Ureter (tissue), 1 donor: ENCODE results near the gene SUGP1. TPM values are rescaled to one million over a fixed set of nuclear protein-coding genes. Genes with fewer than 3 reads are reported as not detected.

Experiments used
- DNase-seq: peaks from one replicate; pipeline ENCODE4 v3.0.0-alpha.2; 2020; ENCODE audit warnings: low spot score
- total RNA-seq: library from RNA; stranded (reverse); gene quantifications from one replicate; pipeline ENCODE4 v1.2.4, GENCODE V29; 2023
- donor health status: DM: yes; HTN: yes; CAD: no.

The SUGP1 gene
- total RNA-seq, 1 donor from 2014 or later = 51.8 TPM

DNA sequence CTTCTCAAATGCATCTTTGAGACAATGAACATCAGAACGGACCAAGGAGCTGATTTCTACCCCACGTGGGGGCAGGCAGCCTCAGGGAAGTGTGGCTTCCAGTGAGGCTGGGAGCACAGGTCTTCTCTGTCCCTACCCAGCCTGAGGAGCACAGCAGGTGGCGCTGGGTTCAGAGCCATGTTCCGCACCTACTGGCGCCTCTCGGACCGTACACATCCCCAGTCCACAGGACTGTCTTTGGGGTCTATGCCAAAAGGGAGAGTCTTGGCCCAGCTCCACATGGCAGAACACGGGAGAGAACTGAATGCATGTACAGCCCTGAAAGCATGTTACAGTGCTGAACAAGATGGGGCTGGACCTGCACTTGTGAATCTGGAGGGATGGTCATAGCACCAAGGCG is 22.6 kb downstream of the SUGP1 start:
- no peak for DNase-seq

DNA sequence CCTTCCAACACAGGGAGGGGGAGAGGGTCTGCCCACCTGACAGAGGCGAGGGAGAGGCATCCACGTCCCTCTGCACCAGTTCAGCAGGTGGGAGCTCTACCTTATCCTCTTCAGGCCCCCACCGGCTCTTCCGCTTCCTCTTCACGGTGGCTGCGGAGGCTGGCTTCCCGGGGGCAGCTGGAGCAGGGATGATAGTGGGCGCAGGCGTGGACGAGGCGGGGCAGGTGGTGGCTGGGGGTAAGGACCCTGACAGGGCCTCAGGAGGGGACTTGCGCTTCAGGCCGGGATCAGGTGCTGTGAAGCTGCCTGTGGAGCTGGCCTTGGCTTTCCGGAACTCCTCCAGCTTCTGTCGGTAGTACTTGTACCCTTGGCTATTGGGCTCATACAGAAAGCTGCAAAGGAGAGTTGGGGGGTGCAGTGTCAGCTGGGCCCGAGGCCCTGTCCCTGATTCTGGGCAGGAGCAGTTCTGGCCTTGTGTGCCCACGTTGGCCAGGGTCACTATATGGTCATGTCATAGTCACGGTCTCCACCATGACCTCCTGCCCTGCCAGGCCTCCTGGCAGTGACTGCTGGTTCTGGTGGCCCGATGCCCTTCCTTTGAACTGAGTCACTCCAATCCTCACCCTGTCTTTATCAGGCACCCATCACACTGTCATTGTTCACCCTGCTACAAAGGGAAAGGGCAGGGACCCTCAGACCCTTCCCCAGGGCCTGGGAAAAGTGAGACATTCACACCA is 23.2 kb downstream of the SUGP1 start:
- no peak for DNase-seq

DNA sequence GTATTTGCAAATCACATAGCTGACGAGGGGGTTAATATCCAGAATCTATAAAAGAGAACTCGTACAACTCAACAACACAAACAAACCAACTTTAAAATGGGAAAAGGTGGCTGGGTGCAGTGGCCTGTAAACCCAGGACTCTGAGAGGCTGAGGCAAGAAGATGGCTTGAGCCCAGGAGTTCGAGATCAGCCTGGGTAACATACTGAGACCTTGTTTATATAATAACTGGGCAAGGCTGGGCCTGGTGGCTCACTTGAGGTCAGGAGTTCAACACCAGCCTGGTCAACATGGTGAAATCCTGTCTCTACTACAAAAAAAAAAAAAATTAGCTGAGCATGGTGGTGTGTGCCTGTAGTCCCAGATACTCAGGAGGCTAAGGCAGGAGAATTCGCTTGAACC is 25.4 kb downstream of the SUGP1 start:
- DNase-seq = no peak

DNA sequence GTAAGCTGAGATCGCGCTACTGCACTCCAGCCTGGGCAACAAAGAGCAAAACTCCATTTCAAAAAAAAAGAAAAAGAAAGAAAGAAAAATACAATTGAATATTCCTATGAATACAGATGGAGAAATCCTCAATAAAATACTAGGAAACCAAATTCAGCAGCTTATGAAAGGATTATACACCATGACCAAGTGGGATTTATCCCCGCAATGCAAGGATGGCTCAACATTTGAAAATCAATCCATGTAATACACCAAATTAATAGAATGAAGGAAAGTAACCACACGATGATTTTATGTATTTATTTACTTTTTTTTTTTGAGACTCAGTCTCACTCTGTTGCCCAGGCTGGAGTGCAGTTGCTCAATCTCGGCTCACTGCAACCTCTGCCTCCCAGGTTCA is 27.7 kb downstream of the SUGP1 start:
- no peak for DNase-seq

DNA sequence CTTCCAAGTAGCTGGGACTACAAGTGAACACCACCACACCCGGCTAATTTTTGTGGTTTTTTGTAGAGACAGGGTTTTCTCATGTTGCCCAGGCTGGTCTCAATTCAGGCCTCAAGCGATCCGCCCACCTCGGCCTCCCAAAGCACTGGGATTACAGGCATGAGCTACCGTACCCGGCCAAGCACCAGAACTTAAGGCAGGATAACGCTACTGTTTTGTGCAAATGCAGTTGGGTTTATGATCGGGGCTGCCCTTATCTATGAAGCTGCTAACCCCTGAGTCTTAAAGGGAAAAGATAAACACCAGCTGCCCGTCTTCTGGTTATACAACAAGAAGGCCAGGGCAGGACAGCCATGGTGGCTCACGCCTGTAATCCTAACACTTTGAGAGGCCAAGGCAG is 34.6 kb downstream of the SUGP1 start:
- no peak for DNase-seq

DNA sequence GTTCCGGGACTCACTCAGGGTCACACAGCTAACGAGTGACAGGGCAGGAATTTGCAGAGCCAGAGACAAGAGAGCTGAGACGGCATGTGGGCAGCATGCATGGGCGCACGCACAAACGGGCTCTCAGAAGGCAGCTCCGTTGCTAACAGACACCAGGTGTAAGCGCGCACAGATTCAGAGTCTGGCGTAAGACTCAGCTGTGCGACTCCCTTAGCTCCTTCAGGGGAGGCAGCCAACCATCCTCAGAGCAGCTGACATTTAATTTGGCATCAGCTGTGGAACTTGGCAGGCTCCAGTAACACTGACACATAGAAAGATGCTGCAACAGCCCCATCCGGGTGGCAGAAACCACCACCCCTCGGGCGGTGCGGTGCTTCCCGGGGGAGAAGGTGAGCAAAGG is 39.7 kb downstream of the SUGP1 start:
- no peak for DNase-seq

DNA sequence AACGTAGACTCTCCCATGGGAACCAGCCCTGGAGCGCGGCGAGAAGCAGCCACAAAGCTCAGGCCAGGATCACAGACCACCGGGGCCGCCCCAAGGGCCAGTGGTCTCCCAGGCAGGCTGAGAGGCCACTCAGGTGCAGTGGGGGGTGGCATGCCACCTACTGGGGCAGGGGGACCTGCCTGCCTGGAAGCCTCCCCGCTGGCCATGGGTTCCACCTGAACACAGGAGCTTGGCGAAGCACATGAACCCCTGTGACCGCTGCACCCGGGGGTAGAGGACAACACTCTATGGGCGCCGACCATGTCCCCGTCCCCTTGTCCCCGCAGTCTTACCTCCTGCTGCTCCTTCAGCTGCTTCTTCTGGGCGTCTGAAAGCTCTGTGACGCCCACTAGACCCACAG is 40.5 kb downstream of the SUGP1 start:
- DNase-seq = no peak

DNA sequence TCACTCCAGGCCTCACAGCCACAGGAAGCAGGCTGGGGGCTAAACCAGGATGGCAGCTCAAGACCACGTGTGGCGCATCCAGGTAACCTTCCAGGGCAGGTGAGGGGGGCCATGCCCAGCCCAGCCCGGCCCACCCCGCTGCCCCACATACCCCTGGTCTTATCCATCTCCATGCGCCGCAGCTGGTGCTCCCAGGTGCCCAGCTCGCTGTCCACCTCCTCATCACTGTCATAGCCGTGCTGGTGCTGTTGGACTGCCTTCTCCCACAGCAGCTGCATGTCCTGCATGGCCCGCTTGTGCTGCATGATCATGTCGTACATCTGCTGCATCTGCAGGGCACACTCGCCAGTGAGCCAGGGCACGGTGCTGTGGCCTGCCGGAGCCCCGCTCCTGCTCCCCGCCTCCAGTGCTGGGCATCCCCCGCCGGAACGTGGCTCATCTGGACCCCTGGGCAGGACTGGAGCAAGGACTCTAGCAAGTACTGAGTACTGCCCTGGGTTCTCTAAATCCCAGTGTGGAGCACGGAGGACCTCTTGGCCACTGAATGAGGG is 41.2 kb downstream of the SUGP1 start:
- DNase-seq = no peak

DNA sequence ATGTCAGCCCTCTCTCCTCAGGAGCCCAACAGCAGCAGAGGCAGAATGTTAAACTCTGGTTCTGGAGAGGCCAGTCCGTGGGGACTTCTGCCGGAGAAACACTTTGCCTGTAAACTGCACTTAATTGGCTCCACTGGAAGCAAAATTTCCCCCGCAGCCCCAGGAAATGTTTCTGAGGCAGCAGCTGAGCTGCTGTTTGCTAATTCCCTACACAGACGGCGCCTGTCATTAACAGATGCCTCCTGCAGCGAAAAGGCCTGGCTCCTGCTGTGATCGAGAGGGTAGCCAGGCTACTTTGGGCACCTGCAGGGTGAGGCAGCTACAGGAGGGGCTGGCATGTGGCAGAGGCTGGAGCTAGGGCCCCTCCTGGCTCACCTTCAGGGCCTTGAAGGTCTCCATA is 42.0 kb downstream of the SUGP1 start:
- DNase-seq = no peak

DNA sequence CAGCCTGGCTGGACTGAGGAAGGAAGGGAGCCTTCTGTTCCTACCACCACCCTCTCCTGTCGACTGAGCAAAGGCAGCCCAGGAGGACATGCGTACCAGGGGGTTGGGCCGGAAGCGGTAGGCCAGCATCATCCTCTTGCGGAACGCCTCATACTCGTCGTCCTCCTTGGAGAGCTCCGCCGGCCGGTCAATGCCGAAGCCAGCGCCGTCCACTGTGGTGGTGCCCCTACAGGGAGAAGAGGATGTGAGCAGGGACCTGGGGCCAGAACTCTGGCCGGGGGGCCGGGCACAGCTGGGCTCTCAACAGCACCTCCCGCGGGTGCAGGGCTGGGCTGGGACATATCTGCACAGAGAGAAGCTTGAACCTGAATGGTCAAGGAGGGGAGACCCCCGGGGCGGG is 43.5 kb downstream of the SUGP1 start:
- no peak for DNase-seq

DNA sequence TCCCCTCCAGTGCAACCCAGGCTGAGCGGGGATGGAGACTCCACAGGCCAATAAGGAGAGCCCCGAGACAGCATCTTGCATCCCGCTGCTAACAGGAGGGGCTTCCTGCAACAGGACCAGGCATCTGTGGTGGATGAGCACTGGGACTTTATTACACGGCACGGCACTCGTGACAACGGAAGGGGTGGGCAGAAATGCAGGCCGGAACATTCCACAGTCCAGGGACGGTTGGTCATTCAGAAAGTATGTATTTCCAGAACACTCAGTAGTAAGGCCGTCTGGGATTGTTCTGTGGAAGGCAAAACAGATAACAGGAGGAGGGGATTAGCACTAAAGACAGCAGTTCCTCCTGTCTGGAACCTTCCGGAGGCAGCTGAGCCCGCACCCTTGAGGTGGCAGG is 43.9 kb downstream of the SUGP1 start:
- no peak for DNase-seq

DNA sequence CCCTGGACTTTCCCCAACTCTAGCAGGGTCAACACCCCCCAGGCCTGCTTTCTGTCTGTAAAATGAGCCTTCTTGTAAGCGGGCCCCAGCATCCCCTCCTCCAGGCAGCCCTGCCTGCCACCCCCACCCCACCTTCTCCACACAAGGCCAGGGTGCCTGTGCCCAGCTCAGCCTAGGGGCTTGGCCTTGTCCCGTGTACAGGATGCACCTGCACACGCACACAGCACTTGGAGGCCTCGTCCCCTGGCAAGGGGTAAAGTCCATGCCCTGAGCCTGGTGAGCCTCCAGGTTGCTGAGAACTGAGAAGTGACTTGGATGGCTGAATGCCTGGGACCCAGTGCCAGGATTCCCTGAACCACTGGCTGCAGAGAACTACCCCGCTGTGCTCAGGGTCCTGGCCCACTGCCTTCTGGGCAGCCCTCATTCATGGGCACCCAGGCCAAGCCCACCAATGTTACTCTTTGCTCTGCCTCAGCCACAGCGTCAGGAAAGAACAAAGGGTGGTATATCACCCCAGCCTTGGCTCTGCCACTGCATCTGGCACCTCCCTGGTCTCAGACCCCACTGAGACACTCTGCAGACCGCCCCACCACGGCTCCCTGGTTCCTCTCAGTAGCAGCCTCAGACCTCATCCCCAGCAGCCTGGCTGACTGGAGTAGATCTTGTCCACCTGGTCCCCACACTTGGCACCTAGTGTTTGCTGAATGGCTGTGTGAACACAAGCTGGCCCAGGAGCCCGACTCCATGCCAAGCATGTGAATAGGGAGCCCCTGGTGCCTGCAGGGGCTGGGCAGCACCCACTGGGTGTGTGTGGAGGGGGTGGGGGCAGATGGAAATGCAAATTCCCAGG is 45.4 kb downstream of the SUGP1 start:
- DNase-seq = no peak

DNA sequence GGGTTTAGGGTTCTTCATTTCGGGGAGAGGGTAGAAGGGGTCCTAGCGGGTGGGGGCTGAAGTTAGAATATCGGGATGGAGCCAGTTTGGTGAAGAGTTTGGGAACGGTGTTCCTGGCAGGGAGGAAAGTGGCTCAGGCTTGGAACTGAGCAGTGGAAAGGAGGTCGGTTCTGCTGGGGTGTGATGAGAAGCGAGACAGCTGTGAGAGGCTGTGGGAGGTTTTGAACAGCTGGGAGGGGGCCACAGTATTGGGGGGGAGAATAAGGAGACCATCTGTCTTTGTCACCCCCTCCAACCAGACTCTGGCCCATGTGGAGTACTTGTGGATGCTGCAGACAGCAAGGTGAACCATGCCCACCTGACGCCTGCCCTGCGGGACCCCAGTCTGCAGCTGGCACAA is 46.2 kb downstream of the SUGP1 start:
- DNase-seq = no peak

DNA sequence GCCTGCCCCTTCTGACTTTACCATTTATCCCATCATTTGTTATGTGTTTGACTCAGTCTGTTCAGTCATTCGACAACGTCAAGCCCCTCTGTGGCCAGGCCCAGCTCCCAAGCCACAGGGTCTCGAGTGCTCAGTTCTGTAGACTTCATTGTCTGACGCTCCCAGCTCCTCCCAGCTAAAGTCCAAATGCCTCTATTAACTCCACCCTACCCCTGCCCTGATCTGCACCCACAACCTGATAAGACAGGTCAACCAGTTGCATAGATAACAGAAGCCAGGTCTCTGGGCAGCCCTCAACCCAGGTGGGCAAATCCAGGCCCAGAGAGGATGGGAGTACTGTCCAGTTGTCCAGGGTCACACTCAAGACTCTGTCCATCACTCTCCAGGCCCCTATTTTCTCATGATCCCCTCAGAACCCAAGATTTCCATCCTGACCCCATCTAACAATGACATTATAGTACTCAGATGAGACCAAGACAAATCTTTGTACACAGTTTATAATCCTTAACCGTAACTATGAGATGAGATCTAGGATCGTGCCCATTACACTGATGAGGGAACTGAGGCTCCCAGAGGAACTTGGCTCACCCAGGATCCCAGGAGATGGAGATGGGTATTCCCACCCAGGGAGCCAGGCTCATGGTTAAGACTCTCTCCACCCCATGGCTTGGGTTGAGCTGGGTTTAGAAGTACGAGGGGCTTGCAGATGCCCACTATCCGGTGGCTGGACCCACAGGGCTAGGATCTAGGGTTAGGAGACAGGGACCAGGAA is 48.3 kb downstream of the SUGP1 start:
- no peak for DNase-seq

DNA sequence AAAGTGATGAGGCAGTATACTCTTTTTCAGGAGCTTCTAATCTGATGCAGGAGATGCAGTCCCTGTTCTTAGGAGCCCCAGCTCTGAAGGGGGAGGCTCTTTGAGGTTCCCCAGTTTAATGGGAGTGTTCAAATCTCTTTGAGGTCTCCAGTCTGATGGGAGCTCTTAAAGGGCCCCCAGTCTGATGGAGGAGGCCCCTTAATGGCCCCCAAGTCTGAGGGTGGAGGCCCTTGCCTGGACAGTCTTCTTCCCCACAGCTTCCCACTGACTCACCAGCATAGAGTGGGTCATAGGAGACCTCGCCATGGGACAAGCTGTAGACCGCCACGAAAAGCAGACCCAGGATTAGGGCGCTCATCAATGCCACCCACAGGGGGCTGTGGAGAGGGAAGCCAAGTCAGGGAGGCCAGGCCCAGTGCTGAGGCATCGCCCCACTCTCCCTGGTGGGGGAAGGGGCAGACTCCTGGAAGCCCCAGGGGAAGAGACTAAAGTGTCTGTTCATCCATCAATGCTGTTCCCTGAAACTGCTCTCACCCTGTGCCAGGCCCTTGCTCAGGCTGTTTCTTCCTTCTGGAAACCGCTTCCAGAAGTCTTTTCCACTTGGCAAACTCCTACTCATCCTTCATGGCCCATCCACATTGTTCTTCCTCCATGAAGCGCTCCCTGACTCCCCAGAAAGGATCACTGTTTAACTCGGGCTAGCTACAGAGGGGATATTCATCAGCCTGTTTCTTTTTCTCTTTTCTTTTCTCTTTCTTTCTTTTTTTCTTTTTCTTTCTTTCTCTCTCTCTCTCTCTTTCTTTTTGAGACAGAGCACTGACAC is 49.3 kb downstream of the SUGP1 start:
- DNase-seq = no peak

DNA sequence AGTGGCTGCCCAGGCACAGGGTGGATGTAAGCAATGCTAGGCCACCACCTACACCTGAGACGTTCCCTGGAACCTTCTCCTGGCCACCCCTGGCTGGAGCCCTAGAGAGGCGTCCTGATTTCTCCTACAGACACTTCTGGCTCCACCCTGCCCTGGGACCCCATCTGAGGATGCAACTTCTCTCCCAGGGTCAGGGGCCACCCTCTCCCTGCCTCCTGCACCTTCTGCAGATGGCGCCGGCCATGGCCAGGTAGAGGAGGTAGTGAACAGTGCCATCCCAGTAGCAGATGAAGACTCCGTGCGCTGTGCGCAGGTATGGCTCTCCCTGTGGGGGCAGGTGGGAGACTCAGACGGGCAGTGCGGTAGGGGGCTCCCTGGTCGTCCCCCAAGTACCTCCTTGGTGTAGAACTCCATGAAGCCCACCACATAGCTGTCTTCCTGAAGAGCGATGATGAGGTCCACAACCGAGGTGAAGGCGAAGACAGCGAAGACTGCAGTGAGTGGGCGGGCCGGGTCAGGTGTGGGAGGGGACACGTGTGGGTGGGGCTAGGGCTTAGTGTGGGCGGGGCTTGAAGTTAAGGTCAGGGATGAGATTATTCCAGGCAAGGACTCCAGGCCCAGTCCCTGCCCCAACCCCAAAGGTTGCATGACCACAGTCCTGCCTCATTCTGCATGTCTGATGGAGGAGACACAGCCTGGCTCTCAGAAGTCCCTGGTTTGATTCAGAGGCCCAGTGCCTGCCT is 50.2 kb downstream of the SUGP1 start:
- DNase-seq = no peak

DNA sequence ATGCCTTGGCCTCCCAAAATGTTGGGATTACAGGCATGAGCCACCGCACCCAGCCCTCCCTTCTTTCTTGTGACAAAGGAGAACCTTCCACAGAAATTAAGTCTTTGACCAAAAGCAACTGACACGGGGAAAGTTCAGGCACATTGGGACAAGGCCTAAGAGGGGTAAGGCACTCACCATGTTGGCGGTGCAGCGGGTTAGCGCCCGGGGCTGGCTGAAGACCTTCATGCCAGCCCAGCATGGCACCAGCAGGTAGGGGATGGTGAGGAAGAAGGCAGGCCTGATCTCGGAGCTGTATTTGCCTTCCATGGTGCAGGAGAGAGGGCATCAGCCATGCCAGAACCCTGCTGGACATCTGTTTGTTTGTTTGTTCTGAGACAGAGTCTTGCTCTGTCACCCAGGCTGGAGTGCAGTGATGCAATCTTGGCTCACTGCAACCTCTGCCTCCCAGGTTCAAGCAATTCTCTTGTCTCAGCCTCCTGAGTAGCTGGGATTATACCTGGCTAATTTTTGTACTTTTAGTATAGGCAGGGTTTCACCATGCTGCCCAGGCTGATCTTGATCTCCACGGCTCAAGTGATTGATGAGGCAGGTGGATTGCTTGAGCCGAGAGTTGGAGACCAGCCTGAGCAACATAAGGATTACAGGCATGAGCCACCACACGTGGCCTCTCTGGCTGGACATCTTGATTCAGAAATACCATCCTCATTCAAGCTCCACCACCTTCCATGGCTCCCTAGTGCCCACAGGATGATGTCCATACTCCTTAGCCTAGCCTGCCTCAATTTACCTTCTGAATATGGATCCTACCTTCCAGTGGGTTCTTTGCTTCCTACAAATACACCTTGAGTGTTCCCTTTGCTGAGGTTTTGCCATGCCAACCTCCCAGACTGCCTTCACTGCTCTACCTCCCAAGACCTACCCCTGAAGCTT is 51.6 kb downstream of the SUGP1 start:
- DNase-seq = no peak

DNA sequence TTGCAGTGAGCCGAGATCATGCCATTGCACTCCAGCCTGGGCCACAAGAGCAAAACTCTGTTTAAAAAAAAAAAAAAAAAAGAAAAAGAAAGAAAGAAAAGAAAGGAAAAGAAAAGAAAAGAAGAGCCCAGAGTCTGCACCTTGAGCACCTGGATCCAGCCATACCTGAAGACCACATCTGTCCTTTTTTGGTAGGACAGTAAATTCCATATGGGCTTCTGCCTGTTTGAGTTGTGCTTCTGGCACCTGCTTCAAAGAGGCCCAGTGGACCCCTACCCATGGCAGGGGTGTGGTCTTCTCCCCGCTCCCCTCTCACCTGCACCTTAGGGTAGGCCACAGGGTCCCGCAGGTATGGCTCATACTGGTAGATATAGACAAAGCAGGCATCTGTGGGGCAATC is 53.0 kb downstream of the SUGP1 start:
- DNase-seq = no peak

DNA sequence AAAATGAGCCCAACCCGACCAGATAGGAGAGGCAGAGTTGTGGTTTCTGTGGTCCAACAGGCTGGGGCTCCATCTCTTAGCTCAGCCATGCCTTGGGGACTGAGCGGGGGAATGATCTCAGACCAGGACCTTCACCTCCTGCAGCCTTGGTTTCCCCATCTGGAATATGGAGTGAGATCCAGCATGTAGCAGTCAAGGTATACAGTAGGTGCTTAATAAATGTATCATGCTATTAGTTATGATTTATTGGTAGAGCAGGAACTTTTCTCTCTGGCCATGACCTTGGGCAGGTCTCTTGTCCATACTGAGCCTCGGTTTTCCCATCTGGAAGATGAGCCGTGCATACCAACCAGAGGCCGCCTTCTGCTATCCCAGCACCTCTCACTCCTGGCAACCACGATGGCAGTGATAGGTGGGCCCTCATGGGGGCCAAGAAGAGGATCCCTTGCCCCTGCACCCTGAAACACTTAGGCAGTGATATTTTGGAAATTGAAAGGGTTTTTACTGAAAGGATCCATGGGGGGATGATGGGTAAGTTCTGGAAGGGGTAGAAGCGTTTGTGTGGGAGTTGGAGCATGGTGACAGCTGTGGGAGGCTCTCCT is 56.3 kb downstream of the SUGP1 start:
- no peak for DNase-seq
